OCI-LY7 (cell line): ENCODE data around the gene KANSL1L.

Experiments
- EZH2phosphoT487 ChIP-seq: fragments of 200-600 bp; sonication (generic); IDR thresholded peaks from 2 replicates; pipeline ENCODE4 v1.6.1; 2018; ENCODE audit warnings: low read depth, borderline replicate concordance, mild to moderate bottlenecking, mixed run types, antibody characterized with exemption, low read length, moderate library complexity, mixed read lengths
- TF ChIP-seq, protein P1 (sequence below): fragments of 200-600 bp; sonication (generic); conservative IDR thresholded peaks from 2 replicates; pipeline ENCODE4 v1.5.1; 2014; ENCODE audit warnings: mild to moderate bottlenecking, antibody characterized with exemption, low read length, moderate library complexity, mixed read lengths

GRCh38 chr2:210113614-210114235 lies 57.5 kb downstream of the KANSL1L start:
- TF ChIP-seq, protein P1, sequence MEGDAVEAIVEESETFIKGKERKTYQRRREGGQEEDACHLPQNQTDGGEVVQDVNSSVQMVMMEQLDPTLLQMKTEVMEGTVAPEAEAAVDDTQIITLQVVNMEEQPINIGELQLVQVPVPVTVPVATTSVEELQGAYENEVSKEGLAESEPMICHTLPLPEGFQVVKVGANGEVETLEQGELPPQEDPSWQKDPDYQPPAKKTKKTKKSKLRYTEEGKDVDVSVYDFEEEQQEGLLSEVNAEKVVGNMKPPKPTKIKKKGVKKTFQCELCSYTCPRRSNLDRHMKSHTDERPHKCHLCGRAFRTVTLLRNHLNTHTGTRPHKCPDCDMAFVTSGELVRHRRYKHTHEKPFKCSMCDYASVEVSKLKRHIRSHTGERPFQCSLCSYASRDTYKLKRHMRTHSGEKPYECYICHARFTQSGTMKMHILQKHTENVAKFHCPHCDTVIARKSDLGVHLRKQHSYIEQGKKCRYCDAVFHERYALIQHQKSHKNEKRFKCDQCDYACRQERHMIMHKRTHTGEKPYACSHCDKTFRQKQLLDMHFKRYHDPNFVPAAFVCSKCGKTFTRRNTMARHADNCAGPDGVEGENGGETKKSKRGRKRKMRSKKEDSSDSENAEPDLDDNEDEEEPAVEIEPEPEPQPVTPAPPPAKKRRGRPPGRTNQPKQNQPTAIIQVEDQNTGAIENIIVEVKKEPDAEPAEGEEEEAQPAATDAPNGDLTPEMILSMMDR = no peak
- no peak for TF ChIP-seq EZH2phosphoT487
